HepG2 (cell line): ENCODE results near the gene THBS2. TPM values are rescaled to one million over a fixed set of nuclear protein-coding genes. Genes with fewer than 3 reads are reported as not detected.

Experiments used
- ARID3A ChIP-seq: IDR thresholded peaks from 2 replicates; pipeline ENCODE4 v1.6.1; 2012; ENCODE audit warnings: low read depth, low read length, improper control_type of control experiment
- ARNTL ChIP-seq: sonication (generic); formaldehyde crosslinking; IDR thresholded peaks from 2 replicates; pipeline ENCODE4 v1.4.0; 2020; ENCODE audit warnings: mild to moderate bottlenecking, missing genetic modification reagents
- ELF1 ChIP-seq: sonication (generic); formaldehyde crosslinking; IDR thresholded peaks from 2 replicates; pipeline ENCODE4 v1.4.0; 2020; ENCODE audit warnings: missing genetic modification reagents
- EP300 ChIP-seq, 3 experiments: sonication (generic) in 1 of 3; formaldehyde crosslinking in 1 of 3; IDR thresholded peaks; 2 replicates each; pipeline versions ENCODE4 v1.5.1 to v1.6.1; 2011 to 2020; ENCODE audit warnings: low read depth in 2 of 3, low read length in 2 of 3, borderline replicate concordance in 1 of 3, improper control_type of control experiment in 1 of 3, mild to moderate bottlenecking in 1 of 3, missing genetic modification reagents in 1 of 3, moderate library complexity in 1 of 3
- FOXP1 ChIP-seq, 2 experiments: fragments of 450-650 bp in 1 of 2; IDR thresholded peaks; 2 replicates each; pipeline ENCODE4 v1.6.1; 2017 to 2018; ENCODE audit warnings: antibody characterized with exemption in 1 of 2
- HDAC2 ChIP-seq: sonication (generic); formaldehyde crosslinking; IDR thresholded peaks from 2 replicates; pipeline ENCODE4 v1.4.0; 2020; ENCODE audit warnings: missing genetic modification reagents
- MAX ChIP-seq: IDR thresholded peaks from 2 replicates; pipeline ENCODE4 v1.6.1; 2012; ENCODE audit warnings: inconsistent platforms
- MIXL1 ChIP-seq: IDR thresholded peaks from 2 replicates; pipeline ENCODE4 v1.6.1; 2016
- NCOA1 ChIP-seq: sonication (generic); formaldehyde crosslinking; IDR thresholded peaks from 2 replicates; pipeline ENCODE4 v1.9.0; 2021; ENCODE audit warnings: missing genetic modification reagents
- PLRG1 ChIP-seq: fragments of 450-650 bp; conservative IDR thresholded peaks from 2 replicates; pipeline ENCODE4 v1.6.1; 2016
- SIN3A ChIP-seq: IDR thresholded peaks from 2 replicates; pipeline ENCODE4 v1.6.1; 2011; ENCODE audit warnings: low read depth, mild to moderate bottlenecking, control low read depth, low read length, borderline replicate concordance
- WIZ ChIP-seq: sonication (generic); formaldehyde crosslinking; IDR thresholded peaks from 2 replicates; pipeline ENCODE4 v1.5.1; 2020; ENCODE audit warnings: mild to moderate bottlenecking, missing genetic modification reagents
- YEATS4 ChIP-seq: sonication (generic); formaldehyde crosslinking; IDR thresholded peaks from 2 replicates; pipeline ENCODE4 v1.4.0; 2020; ENCODE audit warnings: missing genetic modification reagents, borderline replicate concordance
- ZBTB37 ChIP-seq: sonication (generic); formaldehyde crosslinking; IDR thresholded peaks from 2 replicates; pipeline ENCODE4 v1.4.0; 2020; ENCODE audit warnings: mild to moderate bottlenecking, missing genetic modification reagents
- ZNF138 ChIP-seq: sonication (generic); formaldehyde crosslinking; IDR thresholded peaks from 2 replicates; pipeline ENCODE4 v1.5.0; 2020; ENCODE audit warnings: mild to moderate bottlenecking, low read depth, missing genetic modification reagents
- ZNF232 ChIP-seq: sonication (generic); formaldehyde crosslinking; IDR thresholded peaks from 2 replicates; pipeline ENCODE4 v1.4.0; 2020; ENCODE audit warnings: missing genetic modification reagents, borderline replicate concordance
- ZNF33B ChIP-seq: sonication (generic); formaldehyde crosslinking; IDR thresholded peaks from 2 replicates; pipeline ENCODE4 v1.5.1; 2020; ENCODE audit warnings: mild to moderate bottlenecking, missing genetic modification reagents
- ZNF430 ChIP-seq: sonication (generic); formaldehyde crosslinking; IDR thresholded peaks from 2 replicates; pipeline ENCODE4 v1.9.0; 2021; ENCODE audit warnings: mild to moderate bottlenecking, missing genetic modification reagents
- ZNF431 ChIP-seq: sonication (generic); formaldehyde crosslinking; IDR thresholded peaks from 2 replicates; pipeline ENCODE4 v1.9.0; 2022; ENCODE audit warnings: missing genetic modification reagents, low read depth, mild to moderate bottlenecking, borderline replicate concordance
- ZNF446 ChIP-seq: sonication (generic); formaldehyde crosslinking; IDR thresholded peaks from 2 replicates; pipeline ENCODE4 v1.5.0; 2020; ENCODE audit warnings: mild to moderate bottlenecking, missing genetic modification reagents
- ZNF629 ChIP-seq: sonication (generic); formaldehyde crosslinking; conservative IDR thresholded peaks from 2 replicates; pipeline ENCODE4 v1.5.0; 2020; ENCODE audit warnings: missing genetic modification reagents
- ZSCAN29 ChIP-seq: sonication (generic); formaldehyde crosslinking; conservative IDR thresholded peaks from 2 replicates; pipeline ENCODE4 v1.4.0; 2020; ENCODE audit warnings: mild to moderate bottlenecking, missing genetic modification reagents
- polyA plus RNA-seq, 8 experiments: library from polyadenylated mRNA; depleted of rRNA in 3 of 8; stranded (reverse) in 7 of 8; unstranded in 1 of 8; fragments of >200 nt; fragmentation: Illumina TruSeq in 4 of 8; extraction: Trizol in 4 of 8; gene quantifications; 2 replicates each; pipeline versions ENCODE4 v1.2.1 to v1.2.3, GENCODE V29; 2011 to 2016; ENCODE audit warnings: low read depth in 4 of 8, missing spikeins in 1 of 8, mixed read lengths in 1 of 8; ENCODE audit not compliant: insufficient read depth in 1 of 8
- total RNA-seq, 5 experiments: library from RNA; depleted of rRNA; stranded (reverse); fragments of >200 nt; fragmentation: Illumina TruSeq; extraction: Trizol; gene quantifications; 2 replicates each; pipeline ENCODE4 v1.2.3, GENCODE V29; 2016; ENCODE audit warnings: low read depth in 1 of 5
- TF ChIP-seq, protein P1 (sequence below): sonication (generic); formaldehyde crosslinking; IDR thresholded peaks from 2 replicates; pipeline ENCODE4 v1.5.1; 2020; ENCODE audit warnings: mild to moderate bottlenecking, missing genetic modification reagents, moderate library complexity

The THBS2 gene
- total and polyA plus RNA-seq, 2 of the 13 experiments (the other 11 are each of a cell fraction or from before 2014, with no cell fraction given): 0.12 to 0.15 TPM

- no peak for TF ChIP-seq ZNF138 (CRISPR knock-in tag)
- no peak for TF ChIP-seq WIZ (CRISPR knock-in tag)
- TF ChIP-seq ZNF232: 0 out of 2 replicates have a peak, but pooled peaks have one; percentile 74
- no peak for TF ChIP-seq ZNF430
- peak; percentile 23; the same call in 1 of the 2 replicates for TF ChIP-seq ELF1 (CRISPR knock-in tag)
- no peak for TF ChIP-seq ARNTL (CRISPR knock-in tag)
- TF ChIP-seq, protein P1, sequence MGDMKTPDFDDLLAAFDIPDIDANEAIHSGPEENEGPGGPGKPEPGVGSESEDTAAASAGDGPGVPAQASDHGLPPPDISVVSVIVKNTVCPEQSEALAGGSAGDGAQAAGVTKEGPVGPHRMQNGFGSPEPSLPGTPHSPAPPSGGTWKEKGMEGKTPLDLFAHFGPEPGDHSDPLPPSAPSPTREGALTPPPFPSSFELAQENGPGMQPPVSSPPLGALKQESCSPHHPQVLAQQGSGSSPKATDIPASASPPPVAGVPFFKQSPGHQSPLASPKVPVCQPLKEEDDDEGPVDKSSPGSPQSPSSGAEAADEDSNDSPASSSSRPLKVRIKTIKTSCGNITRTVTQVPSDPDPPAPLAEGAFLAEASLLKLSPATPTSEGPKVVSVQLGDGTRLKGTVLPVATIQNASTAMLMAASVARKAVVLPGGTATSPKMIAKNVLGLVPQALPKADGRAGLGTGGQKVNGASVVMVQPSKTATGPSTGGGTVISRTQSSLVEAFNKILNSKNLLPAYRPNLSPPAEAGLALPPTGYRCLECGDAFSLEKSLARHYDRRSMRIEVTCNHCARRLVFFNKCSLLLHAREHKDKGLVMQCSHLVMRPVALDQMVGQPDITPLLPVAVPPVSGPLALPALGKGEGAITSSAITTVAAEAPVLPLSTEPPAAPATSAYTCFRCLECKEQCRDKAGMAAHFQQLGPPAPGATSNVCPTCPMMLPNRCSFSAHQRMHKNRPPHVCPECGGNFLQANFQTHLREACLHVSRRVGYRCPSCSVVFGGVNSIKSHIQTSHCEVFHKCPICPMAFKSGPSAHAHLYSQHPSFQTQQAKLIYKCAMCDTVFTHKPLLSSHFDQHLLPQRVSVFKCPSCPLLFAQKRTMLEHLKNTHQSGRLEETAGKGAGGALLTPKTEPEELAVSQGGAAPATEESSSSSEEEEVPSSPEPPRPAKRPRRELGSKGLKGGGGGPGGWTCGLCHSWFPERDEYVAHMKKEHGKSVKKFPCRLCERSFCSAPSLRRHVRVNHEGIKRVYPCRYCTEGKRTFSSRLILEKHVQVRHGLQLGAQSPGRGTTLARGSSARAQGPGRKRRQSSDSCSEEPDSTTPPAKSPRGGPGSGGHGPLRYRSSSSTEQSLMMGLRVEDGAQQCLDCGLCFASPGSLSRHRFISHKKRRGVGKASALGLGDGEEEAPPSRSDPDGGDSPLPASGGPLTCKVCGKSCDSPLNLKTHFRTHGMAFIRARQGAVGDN: no peak
- TF ChIP-seq EP300 (IDR thresholded peaks at IDR 0.05; ENCODE audit: low read depth in 2 of 2, low read length in 2 of 2): peak in 1 of 2 experiments; percentile 46; a peak in 2 of 4 replicates
- no peak for TF ChIP-seq EP300 (CRISPR knock-in tag; IDR thresholded peaks at IDR 0.05; ENCODE audit: borderline replicate concordance)
- no peak for TF ChIP-seq ZNF431
- TF ChIP-seq ZNF446 (CRISPR knock-in tag): no peak
- TF ChIP-seq MAX: 0 out of 2 replicates have a peak, but pooled peaks have one; percentile 43
- peak; percentile 38; the same call in 1 of the 2 replicates for TF ChIP-seq YEATS4 (CRISPR knock-in tag)
- 0 out of 2 replicates have a peak, but pooled peaks have one; percentile 28 for TF ChIP-seq MIXL1 (CRISPR knock-in tag)
- TF ChIP-seq ZSCAN29 (CRISPR knock-in tag): no peak
- TF ChIP-seq NCOA1 (CRISPR knock-in tag): no peak
- TF ChIP-seq HDAC2 (CRISPR knock-in tag): 0 out of 2 replicates have a peak, but pooled peaks have one; percentile 15
- TF ChIP-seq ZNF629 (CRISPR knock-in tag): no peak
- no peak for TF ChIP-seq SIN3A
- no peak for TF ChIP-seq PLRG1
- TF ChIP-seq ZBTB37 (CRISPR knock-in tag): no peak
- TF ChIP-seq FOXP1 (IDR thresholded peaks at IDR 0.05): no peak
- peak; percentile 71 for TF ChIP-seq FOXP1 (CRISPR knock-in tag; IDR thresholded peaks at IDR 0.05)
- no peak for TF ChIP-seq ZNF33B (CRISPR knock-in tag)
- TF ChIP-seq ARID3A: 0 out of 2 replicates have a peak, but pooled peaks have one; percentile 19
These were observed 42.5 kb upstream of the THBS2 start (continued) for GRCh38 chr6:169296170-169296569.
